ENCODE results near the gene MYO9A. TPM values are rescaled to one million over a fixed set of nuclear protein-coding genes. Genes with fewer than 3 reads are reported as not detected.

The MYO9A gene
- total RNA-seq, 1 experiment from 2014 or later, result 23.0 TPM

DNA sequence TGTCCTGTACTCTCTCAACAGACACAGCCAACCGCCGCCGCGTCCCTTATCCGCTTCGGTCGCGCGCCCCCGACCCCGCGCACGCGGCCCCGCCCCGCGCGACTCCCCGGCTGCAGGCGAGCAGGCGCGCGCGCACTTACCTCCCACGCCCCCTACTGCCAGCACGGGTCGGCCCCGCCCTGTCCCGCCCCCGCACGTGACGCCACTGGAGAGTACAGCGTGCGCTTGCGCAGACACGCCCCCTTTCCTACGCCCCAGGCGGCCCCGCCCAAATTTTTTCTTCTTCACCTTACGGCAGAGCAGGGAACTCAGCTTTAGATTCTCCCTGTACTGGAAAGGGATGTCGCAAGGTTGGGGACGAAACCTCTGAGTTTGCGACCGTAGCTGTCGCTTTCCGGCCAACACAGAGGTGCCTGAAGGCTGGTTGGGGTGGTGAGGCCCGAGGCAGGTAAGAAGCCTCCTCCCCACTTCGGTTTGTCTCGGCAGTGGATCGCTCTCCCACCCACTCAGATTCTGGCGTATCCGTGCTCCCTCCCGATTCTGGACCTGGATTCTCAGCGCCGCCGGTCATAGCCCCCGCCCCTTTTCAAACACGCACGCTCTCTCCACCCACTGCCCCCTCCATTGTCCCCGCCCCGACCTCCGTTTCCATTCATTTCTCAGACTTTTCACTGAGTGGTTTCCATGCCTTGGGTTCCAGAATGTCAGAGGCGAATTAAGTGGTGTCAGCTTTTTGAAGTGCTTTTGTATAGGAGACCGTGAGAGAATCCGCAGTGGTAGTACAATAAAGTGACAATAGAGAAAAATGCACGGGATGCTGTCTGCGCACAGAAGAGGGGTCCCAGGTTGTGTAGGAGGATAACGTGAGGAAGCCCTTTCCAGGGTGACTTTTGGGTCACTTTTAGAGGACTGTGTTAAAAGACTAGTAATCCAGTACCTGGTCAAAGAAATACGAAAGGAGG lies at the start of gene MYO9A, which contains the start of gene SENP8 (continued):
- TF ChIP-seq CEBPB (IDR thresholded peaks at IDR 0.05; ENCODE audit: low read depth) (peak; percentile 76), EZH2phosphoT487 (IDR thresholded peaks at IDR 0.05; ENCODE audit: borderline replicate concordance) (no peak), TCF7L2 (IDR thresholded peaks at IDR 0.05; ENCODE audit: borderline replicate concordance, extremely low read depth, insufficient read depth, insufficient read length) (no peak), EZH2 (IDR thresholded peaks at IDR 0.05) (no peak), SP1 (IDR thresholded peaks at IDR 0.05; ENCODE audit: low read depth) (peak; percentile 90), SIN3A (IDR thresholded peaks at IDR 0.05; ENCODE audit: low read depth) (peak; percentile 83; the same call in 1 of the 2 replicates), ZNF274 (IDR thresholded peaks at IDR 0.05; ENCODE audit: low read depth, low read length) (no peak)
- TF ChIP-seq, protein P1, sequence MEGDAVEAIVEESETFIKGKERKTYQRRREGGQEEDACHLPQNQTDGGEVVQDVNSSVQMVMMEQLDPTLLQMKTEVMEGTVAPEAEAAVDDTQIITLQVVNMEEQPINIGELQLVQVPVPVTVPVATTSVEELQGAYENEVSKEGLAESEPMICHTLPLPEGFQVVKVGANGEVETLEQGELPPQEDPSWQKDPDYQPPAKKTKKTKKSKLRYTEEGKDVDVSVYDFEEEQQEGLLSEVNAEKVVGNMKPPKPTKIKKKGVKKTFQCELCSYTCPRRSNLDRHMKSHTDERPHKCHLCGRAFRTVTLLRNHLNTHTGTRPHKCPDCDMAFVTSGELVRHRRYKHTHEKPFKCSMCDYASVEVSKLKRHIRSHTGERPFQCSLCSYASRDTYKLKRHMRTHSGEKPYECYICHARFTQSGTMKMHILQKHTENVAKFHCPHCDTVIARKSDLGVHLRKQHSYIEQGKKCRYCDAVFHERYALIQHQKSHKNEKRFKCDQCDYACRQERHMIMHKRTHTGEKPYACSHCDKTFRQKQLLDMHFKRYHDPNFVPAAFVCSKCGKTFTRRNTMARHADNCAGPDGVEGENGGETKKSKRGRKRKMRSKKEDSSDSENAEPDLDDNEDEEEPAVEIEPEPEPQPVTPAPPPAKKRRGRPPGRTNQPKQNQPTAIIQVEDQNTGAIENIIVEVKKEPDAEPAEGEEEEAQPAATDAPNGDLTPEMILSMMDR (IDR thresholded peaks at IDR 0.05 in 2 of 3, conservative IDR thresholded peaks at IDR 0.05 in 1 of 3; ENCODE audit: borderline replicate concordance in 1 of 3, insufficient read depth in 1 of 3, low read depth in 2 of 3, low read length in 2 of 3), result no peak
- TF ChIP-seq, protein P2, sequence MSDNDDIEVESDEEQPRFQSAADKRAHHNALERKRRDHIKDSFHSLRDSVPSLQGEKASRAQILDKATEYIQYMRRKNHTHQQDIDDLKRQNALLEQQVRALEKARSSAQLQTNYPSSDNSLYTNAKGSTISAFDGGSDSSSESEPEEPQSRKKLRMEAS (IDR thresholded peaks at IDR 0.05), result no peak

DNA sequence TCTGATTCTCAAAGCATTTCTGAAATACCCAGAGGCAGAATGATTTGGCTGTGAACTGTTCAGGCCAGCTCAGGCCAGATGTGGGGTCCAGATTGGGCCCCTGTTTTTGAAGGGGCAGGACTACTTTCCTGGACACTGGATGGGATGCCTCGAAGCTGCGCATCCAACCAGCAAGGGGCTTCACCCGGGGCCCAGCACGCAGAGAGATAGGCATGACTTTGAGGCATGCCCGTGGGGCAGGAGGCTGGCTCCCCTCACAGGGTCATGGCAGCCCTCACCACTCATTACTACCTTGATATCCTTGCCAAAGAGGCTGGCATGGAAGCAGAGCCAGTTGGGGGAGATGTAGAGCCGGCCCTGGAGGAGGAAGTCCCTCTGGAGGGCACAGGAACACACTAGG lies 49.5 kb upstream of the MYO9A start:
- no peak overlapping the region for H2AFZ ChIP-seq (ENCODE audit: low read depth, low read length, poor library complexity, severe bottlenecking)
- no peaks in the 10 kb centered on the region for H3K27me3 ChIP-seq (ENCODE audit: insufficient read depth, low read length)
- CTCF ChIA-PET, result interaction anchor here (1.6 kb wide), 1 partner anchor 11 kb away, joined by 6 read pairs; no protein-coding TSS in a partner anchor
- H3K9ac ChIP-seq (ENCODE audit: low read length), result no peak overlapping the region
- no peaks in the 10 kb centered on the region for H3K36me3 ChIP-seq (ENCODE audit: control insufficient read depth in 1 of 2, insufficient read depth in 2 of 2, low read length in 2 of 2)
- no TSS peak for BruUV-seq (replicated peaks)
- RAD21 ChIA-PET (ENCODE audit: low non-redundant PET in 1 of 2, low total read pairs in 2 of 2, uncharacterized antibody in 2 of 2, unreplicated experiment in 2 of 2), result no interaction called here
- H3K4me3 ChIP-seq (replicated peaks in 1 of 2; ENCODE audit: low read depth in 1 of 2, low read length in 2 of 2), result no peak overlapping the region
- POLR2A ChIA-PET, result no interaction called here
- intact Hi-C loops (cut with micrococcal nuclease), result no loop called here
- no peaks in the 10 kb centered on the region for H4K20me1 ChIP-seq (ENCODE audit: insufficient read depth)
- no peaks in the 10 kb centered on the region for H3K79me2 ChIP-seq (ENCODE audit: insufficient read depth, low read length)
- H3K4me1 ChIP-seq (ENCODE audit: control insufficient read depth in 1 of 2, insufficient read depth in 2 of 2, low read length in 2 of 2), result no peaks in the 10 kb centered on the region
- DNase-seq (ENCODE audit: low read depth, low spot score) (no peak), ATAC-seq (no peak)
- H3K27ac ChIP-seq (ENCODE audit: low read depth, low read length), result no peak overlapping the region
- H3K4me2 ChIP-seq (ENCODE audit: low read length), result no peak overlapping the region
- no peaks in the 10 kb centered on the region for H3K9me3 ChIP-seq (ENCODE audit: control insufficient read depth in 1 of 2, insufficient read depth in 1 of 2, low read depth in 1 of 2, low read length in 2 of 2)
- H3K9me2 ChIP-seq (ENCODE audit: insufficient read depth), result no peaks in the 10 kb centered on the region
- TF ChIP-seq TCF7L2 (IDR thresholded peaks at IDR 0.05; ENCODE audit: borderline replicate concordance, extremely low read depth, insufficient read depth, insufficient read length) (no peak), CBX3 (IDR thresholded peaks at IDR 0.05; ENCODE audit: low read depth) (no peak), EZH2 (IDR thresholded peaks at IDR 0.05) (no peak), EZH2phosphoT487 (IDR thresholded peaks at IDR 0.05; ENCODE audit: borderline replicate concordance) (no peak), ELF1 (IDR thresholded peaks at IDR 0.05; ENCODE audit: borderline replicate concordance, low read depth) (no peak), EGR1 (IDR thresholded peaks at IDR 0.05; ENCODE audit: low read depth) (no peak), CEBPB (IDR thresholded peaks at IDR 0.05; ENCODE audit: low read depth) (no peak), POLR2AphosphoS5 (IDR thresholded peaks at IDR 0.05; ENCODE audit: low read depth, low read length) (no peak)
- TF ChIP-seq, protein P3, sequence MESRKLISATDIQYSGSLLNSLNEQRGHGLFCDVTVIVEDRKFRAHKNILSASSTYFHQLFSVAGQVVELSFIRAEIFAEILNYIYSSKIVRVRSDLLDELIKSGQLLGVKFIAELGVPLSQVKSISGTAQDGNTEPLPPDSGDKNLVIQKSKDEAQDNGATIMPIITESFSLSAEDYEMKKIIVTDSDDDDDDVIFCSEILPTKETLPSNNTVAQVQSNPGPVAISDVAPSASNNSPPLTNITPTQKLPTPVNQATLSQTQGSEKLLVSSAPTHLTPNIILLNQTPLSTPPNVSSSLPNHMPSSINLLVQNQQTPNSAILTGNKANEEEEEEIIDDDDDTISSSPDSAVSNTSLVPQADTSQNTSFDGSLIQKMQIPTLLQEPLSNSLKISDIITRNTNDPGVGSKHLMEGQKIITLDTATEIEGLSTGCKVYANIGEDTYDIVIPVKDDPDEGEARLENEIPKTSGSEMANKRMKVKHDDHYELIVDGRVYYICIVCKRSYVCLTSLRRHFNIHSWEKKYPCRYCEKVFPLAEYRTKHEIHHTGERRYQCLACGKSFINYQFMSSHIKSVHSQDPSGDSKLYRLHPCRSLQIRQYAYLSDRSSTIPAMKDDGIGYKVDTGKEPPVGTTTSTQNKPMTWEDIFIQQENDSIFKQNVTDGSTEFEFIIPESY (IDR thresholded peaks at IDR 0.05; ENCODE audit: extremely low read depth, insufficient replicate concordance, low read length), result no peak
- TF ChIP-seq, protein P4, sequence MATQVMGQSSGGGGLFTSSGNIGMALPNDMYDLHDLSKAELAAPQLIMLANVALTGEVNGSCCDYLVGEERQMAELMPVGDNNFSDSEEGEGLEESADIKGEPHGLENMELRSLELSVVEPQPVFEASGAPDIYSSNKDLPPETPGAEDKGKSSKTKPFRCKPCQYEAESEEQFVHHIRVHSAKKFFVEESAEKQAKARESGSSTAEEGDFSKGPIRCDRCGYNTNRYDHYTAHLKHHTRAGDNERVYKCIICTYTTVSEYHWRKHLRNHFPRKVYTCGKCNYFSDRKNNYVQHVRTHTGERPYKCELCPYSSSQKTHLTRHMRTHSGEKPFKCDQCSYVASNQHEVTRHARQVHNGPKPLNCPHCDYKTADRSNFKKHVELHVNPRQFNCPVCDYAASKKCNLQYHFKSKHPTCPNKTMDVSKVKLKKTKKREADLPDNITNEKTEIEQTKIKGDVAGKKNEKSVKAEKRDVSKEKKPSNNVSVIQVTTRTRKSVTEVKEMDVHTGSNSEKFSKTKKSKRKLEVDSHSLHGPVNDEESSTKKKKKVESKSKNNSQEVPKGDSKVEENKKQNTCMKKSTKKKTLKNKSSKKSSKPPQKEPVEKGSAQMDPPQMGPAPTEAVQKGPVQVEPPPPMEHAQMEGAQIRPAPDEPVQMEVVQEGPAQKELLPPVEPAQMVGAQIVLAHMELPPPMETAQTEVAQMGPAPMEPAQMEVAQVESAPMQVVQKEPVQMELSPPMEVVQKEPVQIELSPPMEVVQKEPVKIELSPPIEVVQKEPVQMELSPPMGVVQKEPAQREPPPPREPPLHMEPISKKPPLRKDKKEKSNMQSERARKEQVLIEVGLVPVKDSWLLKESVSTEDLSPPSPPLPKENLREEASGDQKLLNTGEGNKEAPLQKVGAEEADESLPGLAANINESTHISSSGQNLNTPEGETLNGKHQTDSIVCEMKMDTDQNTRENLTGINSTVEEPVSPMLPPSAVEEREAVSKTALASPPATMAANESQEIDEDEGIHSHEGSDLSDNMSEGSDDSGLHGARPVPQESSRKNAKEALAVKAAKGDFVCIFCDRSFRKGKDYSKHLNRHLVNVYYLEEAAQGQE (IDR thresholded peaks at IDR 0.05; ENCODE audit: low read depth), result no peak
